Measurements from ENCODE around the gene AFF2.

GRCh38 chrX:148507418-148507817 is 7.0 kb downstream of the AFF2 start:
- TF ChIP-seq CTCF (IDR thresholded peaks at IDR 0.05) (no peak), POLR2AphosphoS5 (IDR thresholded peaks at IDR 0.05) (no peak), EP300 (IDR thresholded peaks at IDR 0.05) (no peak), POLR2A (IDR thresholded peaks at IDR 0.05) (no peak)
